ENCODE results near the gene TTLL7.

The TTLL7 gene

GRCh38 chr1:83857103-83857502 lies 141.8 kb downstream of the TTLL7 start:
- DNase-seq (ENCODE audit: low read depth), result peak; percentile 51
- TF ChIP-seq CTCF (conservative IDR thresholded peaks at IDR 0.05; ENCODE audit: low read length), result peak; percentile 60

GRCh38 chr1:83856381-83856780 lies 142.6 kb downstream of the TTLL7 start:
- no peak for DNase-seq (ENCODE audit: low read depth)
- H3K4me3 ChIP-seq (ENCODE audit: low read length), result no peak overlapping the region
- no peak for TF ChIP-seq CTCF (conservative IDR thresholded peaks at IDR 0.05; ENCODE audit: low read length)

More at GRCh38 chr1:83857103-83857502, 141.8 kb downstream of the TTLL7 start:
- no peak overlapping the region for H3K4me3 ChIP-seq (ENCODE audit: low read length)

GRCh38 chr1:83854456-83854855 lies 144.5 kb downstream of the TTLL7 start:
- TF ChIP-seq CTCF (conservative IDR thresholded peaks at IDR 0.05; ENCODE audit: low read length), result no peak
- DNase-seq (ENCODE audit: low read depth), result no peak
- no peak overlapping the region for H3K4me3 ChIP-seq (ENCODE audit: low read length)

- no peak for TF ChIP-seq CTCF (conservative IDR thresholded peaks at IDR 0.05; ENCODE audit: low read length)
Observed at GRCh38 chr1:83850834-83851233, 148.1 kb downstream of the TTLL7 start.

GRCh38 chr1:83849191-83850061 lies 149.5 kb downstream of the TTLL7 start:
- no peak for TF ChIP-seq CTCF (conservative IDR thresholded peaks at IDR 0.05; ENCODE audit: low read length)
- H3K4me3 ChIP-seq (ENCODE audit: low read length), result no peak overlapping the region
- DNase-seq (ENCODE audit: low read depth), result no peak

More at GRCh38 chr1:83850834-83851233, 148.1 kb downstream of the TTLL7 start:
- no peak for DNase-seq (ENCODE audit: low read depth)
- no peak overlapping the region for H3K4me3 ChIP-seq (ENCODE audit: low read length)

GRCh38 chr1:83846138-83846537 lies 152.8 kb downstream of the TTLL7 start:
- no peak for DNase-seq (ENCODE audit: low read depth)
- TF ChIP-seq CTCF (conservative IDR thresholded peaks at IDR 0.05; ENCODE audit: low read length), result no peak
- no peak overlapping the region for H3K4me3 ChIP-seq (ENCODE audit: low read length)
